Gastroesophageal sphincter (tissue), 4 donors: ENCODE data around the gene FAAP20. TPM values are rescaled to one million over a fixed set of nuclear protein-coding genes. Genes with fewer than 3 reads are reported as not detected.

Experiments used
- ATAC-seq: fragments of 150-250 bp; one replicate; pipeline ENCODE4 v1.9.1; 2016; ENCODE audit warnings: mild to moderate bottlenecking, moderate library complexity
- H3K27ac ChIP-seq, 4 donors: fragments of 200-600 bp; sonication (generic) in 3 of 4; 1 replicate in 3 of 4; 2 replicates in 1 of 4; pipeline ENCODE4 v1.5.1; 2016 to 2019
- H3K27me3 ChIP-seq: fragments of 200-600 bp; sonication (generic); one replicate; pipeline ENCODE4 v1.5.1; 2019
- H3K36me3 ChIP-seq, 2 donors: fragments of 200-600 bp; sonication (generic); one replicate each; pipeline ENCODE4 v1.5.1; 2019; ENCODE audit warnings: control low read depth in 1 of 2
- H3K4me1 ChIP-seq, 3 donors: fragments of 200-600 bp; sonication (generic); 1 replicate in 2 of 3; 2 replicates in 1 of 3; pipeline ENCODE4 v1.5.1; 2016 to 2019; ENCODE audit warnings: control low read depth in 2 of 3
- H3K4me3 ChIP-seq, 2 donors: fragments of 200-600 bp; sonication (generic); one replicate each; pipeline ENCODE4 v1.5.1; 2019; ENCODE audit warnings: mild to moderate bottlenecking in 1 of 2, moderate library complexity in 1 of 2
- H3K9me3 ChIP-seq, 3 donors: fragments of 200-600 bp; sonication (generic); one replicate each; pipeline ENCODE4 v1.5.1; 2017 to 2019; ENCODE audit warnings: control low read depth in 2 of 3
- EP300 ChIP-seq: sonication (generic); formaldehyde crosslinking; IDR thresholded peaks from one replicate; pipeline ENCODE4 v1.6.1; 2017; ENCODE audit warnings: antibody characterized with exemption, mild to moderate bottlenecking
- POLR2A ChIP-seq, 2 donors: fragments of 450-650 bp; IDR thresholded peaks; one replicate each; pipeline ENCODE4 v1.6.1; 2017; ENCODE audit warnings: antibody characterized with exemption in 2 of 2, mild to moderate bottlenecking in 2 of 2, moderate library complexity in 1 of 2
- POLR2AphosphoS5 ChIP-seq: sonication (generic); formaldehyde crosslinking; IDR thresholded peaks from one replicate; pipeline ENCODE4 v1.6.1; 2017; ENCODE audit warnings: antibody characterized with exemption
- WGBS, 2 donors: methylation state at CpG; one replicate each; pipeline ENCODE4 v1.1.5; 2018; ENCODE audit warnings: low coverage in 1 of 2; 5-methylcytosine and 5-hydroxymethylcytosine counted together
- total RNA-seq, 4 donors: library from RNA; depleted of rRNA; stranded (reverse); fragments of >200 nt; gene quantifications; one replicate each; pipeline ENCODE4 v1.1.0, GENCODE V29; 2016
- TF ChIP-seq, protein P1 (sequence below), 4 experiments: fragments of 200-600 bp in 2 of 4; fragments of 450-650 bp in 2 of 4; sonication (generic) in 1 of 4; IDR thresholded peaks; one replicate each; pipeline ENCODE4 v1.5.1; 2017 to 2019; ENCODE audit warnings: antibody characterized with exemption in 4 of 4, mild to moderate bottlenecking in 2 of 4, moderate library complexity in 2 of 4

The FAAP20 gene
- total RNA-seq, 4 donors from 2014 or later: 25.8 to 51.1 (median 43.3) TPM

DNA sequence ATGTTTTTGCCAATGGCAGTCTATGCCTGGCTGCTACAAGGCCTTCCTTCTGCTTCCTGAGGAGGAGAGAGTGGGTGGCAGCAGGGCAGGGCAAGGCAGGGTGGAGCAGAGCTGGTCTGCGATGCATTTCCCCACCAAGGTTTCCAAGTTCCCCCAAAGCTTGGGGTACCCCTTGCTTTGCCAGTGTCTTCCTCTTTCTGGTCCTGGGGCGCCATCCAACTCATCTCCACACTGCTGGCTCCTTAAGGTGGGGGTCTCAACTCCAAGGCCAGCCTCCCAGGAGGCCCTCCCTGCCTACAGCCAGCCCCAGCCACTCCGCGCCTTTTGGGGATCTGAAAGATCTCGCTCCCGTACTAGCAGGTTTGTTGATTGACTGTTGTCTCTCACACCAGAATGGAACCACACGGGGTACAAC lies 29.6 kb upstream of the FAAP20 start:
- Histone ChIP-seq H3K27me3 (no peaks in the 10 kb centered on the region), H3K4me1 (peaks cover 0 to 11% (median 5%) of the 10 kb centered on the region in 3 donors), H3K36me3 (no peaks in the 10 kb centered on the region), H3K9me3 (no peaks in the 10 kb centered on the region), H3K4me3 (no peak overlapping the region), H3K27ac (no peak overlapping the region)
- no peak for ATAC-seq
- TF ChIP-seq, protein P1, sequence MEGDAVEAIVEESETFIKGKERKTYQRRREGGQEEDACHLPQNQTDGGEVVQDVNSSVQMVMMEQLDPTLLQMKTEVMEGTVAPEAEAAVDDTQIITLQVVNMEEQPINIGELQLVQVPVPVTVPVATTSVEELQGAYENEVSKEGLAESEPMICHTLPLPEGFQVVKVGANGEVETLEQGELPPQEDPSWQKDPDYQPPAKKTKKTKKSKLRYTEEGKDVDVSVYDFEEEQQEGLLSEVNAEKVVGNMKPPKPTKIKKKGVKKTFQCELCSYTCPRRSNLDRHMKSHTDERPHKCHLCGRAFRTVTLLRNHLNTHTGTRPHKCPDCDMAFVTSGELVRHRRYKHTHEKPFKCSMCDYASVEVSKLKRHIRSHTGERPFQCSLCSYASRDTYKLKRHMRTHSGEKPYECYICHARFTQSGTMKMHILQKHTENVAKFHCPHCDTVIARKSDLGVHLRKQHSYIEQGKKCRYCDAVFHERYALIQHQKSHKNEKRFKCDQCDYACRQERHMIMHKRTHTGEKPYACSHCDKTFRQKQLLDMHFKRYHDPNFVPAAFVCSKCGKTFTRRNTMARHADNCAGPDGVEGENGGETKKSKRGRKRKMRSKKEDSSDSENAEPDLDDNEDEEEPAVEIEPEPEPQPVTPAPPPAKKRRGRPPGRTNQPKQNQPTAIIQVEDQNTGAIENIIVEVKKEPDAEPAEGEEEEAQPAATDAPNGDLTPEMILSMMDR (IDR thresholded peaks at IDR 0.05): no peak
- TF ChIP-seq POLR2A (IDR thresholded peaks at IDR 0.05) (no peak), EP300 (no peak), POLR2AphosphoS5 (no peak)
- 88% methylated on average over 4 of the region's 7 CpGs; no CpG with 5 or more reads in 1 of the 2 donors for WGBS, 2 donors

DNA sequence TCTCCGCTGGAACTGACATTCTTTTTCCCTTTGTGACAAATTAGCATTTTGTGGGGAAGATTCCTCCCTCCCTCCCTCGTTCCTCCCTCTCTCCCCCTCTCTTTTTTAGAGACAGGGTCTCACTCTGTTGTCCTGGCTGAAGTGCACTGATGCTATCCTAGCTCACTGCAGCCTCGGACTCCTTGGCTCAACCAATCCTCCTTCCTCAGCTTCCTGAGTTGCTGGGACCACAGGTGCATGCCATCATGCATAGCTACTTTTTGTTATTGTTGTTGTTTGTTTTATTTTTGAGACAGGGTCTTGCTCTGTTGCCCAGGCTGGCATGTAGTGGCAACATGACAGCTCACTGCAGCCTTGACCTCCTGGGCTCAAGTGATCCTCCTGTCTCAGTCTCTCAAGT lies 26.7 kb upstream of the FAAP20 start:
- Histone ChIP-seq H3K9me3 (no peaks in the 10 kb centered on the region), H3K27ac (no peak overlapping the region), H3K4me3 (no peak overlapping the region), H3K4me1 (peaks cover 0 to 4% (median 0%) of the 10 kb centered on the region in 3 donors), H3K27me3 (no peaks in the 10 kb centered on the region), H3K36me3 (no peaks in the 10 kb centered on the region)
- WGBS, 2 donors: 71 to 80% methylated on average over 1 to 3 of the region's 3 CpGs
- no peak for ATAC-seq
- TF ChIP-seq POLR2AphosphoS5 (no peak), EP300 (no peak), POLR2A (IDR thresholded peaks at IDR 0.05) (no peak)
- TF ChIP-seq, protein P1 (IDR thresholded peaks at IDR 0.05): no peak

DNA sequence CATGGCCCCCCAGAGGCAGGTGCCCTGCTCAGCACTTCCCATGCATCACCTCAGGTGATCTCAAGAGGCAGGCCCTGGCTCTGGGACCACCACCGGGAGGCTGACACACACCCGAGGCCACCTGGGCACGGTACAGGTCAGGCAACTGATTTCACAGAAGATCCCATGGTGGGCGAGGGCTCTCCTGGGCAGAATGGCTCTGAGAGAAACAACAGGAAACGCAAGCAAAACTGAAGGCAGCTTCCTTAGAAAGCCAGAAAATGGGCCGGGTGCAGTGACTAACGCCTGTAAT lies 22.1 kb upstream of the FAAP20 start:
- Histone ChIP-seq H3K27ac (no peak overlapping the region), H3K4me1 (peaks cover 13 to 39% (median 31%) of the 10 kb centered on the region in 3 donors), H3K36me3 (no peaks in the 10 kb centered on the region), H3K4me3 (no peak overlapping the region), H3K27me3 (no peaks in the 10 kb centered on the region), H3K9me3 (no peaks in the 10 kb centered on the region)
- no CpG with 5 or more reads among the region's 7 CpGs for WGBS, 2 donors
- no peak for TF ChIP-seq POLR2AphosphoS5
- TF ChIP-seq EP300: no peak
- TF ChIP-seq, protein P1 (IDR thresholded peaks at IDR 0.05): no peak
- ATAC-seq: no peak

DNA sequence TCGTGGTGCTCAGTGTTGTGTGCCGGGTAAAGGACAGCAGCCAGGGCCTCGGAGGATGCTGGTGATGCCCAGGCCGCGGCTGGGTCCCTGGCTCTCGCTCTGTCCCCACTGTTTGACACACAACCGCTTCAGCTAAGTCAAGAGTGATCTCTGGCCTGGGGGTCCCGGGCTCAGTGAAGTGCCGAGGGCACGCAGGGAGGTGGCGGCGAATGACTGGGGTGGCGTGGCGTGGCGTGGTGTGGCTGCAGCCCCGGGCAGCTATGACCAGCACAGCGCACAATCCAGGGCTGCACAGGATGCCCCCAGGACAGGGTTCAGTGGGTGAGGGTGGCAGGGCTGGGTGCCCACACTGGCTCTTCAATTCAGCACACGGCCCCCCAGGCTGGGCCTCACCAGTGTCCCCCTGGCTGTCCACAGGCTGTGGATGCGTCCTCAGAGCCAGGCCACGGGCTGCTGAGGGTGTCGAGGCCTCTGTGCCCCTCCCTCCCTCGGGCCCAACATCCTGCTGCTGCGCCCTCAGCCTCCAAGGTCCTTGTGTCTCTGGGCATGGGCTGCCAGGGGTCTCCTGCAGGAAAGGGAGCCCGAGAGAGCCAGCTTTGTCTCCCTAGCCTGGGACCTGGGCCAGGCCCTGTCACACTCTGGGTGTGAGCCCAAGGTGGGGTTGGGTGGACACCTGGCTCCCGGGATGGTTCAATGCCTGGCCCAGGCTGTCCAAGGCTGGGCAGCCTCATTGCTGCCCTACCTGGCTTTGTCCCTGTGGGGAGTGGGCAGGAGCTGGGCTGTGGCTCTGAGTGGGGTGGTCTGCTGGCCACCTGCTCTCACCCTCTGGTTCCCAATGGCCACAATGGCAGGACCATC lies 21.6 kb upstream of the FAAP20 start:
- TF ChIP-seq EP300 (no peak), POLR2A (IDR thresholded peaks at IDR 0.05) (no peak), POLR2AphosphoS5 (no peak)
- TF ChIP-seq, protein P1 (IDR thresholded peaks at IDR 0.05): no peak
- Histone ChIP-seq H3K27me3 (no peaks in the 10 kb centered on the region), H3K9me3 (no peaks in the 10 kb centered on the region), H3K4me3 (no peak overlapping the region), H3K27ac (peak overlapping the region in 3 of 4 donors; percentile 98 to 100 (median 99)), H3K4me1 (peaks cover 13 to 42% (median 31%) of the 10 kb centered on the region in 3 donors), H3K36me3 (no peaks in the 10 kb centered on the region)
- no peak for ATAC-seq
- 100% methylated on average over 1 of the region's 25 CpGs; no CpG with 5 or more reads in 1 of the 2 donors for WGBS, 2 donors

DNA sequence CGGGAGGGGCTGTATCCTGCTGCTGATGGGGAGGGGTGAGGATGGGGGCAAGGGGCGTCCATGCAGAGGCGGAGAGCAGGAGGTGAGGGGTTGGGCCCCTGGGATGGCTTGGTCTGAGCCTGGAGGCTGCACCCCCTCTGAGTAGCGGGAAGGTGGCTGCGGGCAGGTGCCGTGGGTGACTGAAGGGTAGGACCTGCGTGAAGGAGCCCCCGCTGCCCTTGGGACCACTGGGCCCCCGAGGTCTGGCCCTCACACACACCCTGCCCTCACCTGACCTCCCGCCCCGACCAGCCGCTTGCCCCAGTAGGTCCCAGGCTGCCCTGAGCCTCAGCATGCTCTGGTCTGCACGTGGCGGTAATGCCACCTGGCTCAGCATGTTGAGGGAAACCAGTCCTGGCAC lies 20.8 kb upstream of the FAAP20 start:
- WGBS, 2 donors: no CpG with 5 or more reads among the region's 14 CpGs
- H3K4me3 ChIP-seq: no peak overlapping the region
- TF ChIP-seq POLR2AphosphoS5 (no peak), POLR2A (IDR thresholded peaks at IDR 0.05) (no peak), EP300 (no peak)
- TF ChIP-seq, protein P1 (IDR thresholded peaks at IDR 0.05): no peak
- H3K4me1 ChIP-seq: peaks cover 13 to 48% (median 32%) of the 10 kb centered on the region in 3 donors
- H3K36me3 ChIP-seq: no peaks in the 10 kb centered on the region
- H3K9me3 ChIP-seq: no peaks in the 10 kb centered on the region
- peak overlapping the region in 3 of 4 donors; percentile 98 to 100 (median 99) for H3K27ac ChIP-seq
- no peaks in the 10 kb centered on the region for H3K27me3 ChIP-seq
- ATAC-seq: no peak
